IMR-90 (cell line): Measurements from ENCODE around the gene CALHM3. TPM values are rescaled to one million over a fixed set of nuclear protein-coding genes. Genes with fewer than 3 reads are reported as not detected.

Experiments used
- ATAC-seq: fragments of 200-7000 bp; cut with Tn5 transposase; 2 replicates; pipeline ENCODE4 v1.9.1; 2020; ENCODE audit warnings: low read depth, mild to moderate bottlenecking, moderate library complexity
- BruUV-seq: library from RNA; stranded (reverse); fragments of 400-500 nt; replicated peaks from 2 replicates; lab custom pipeline; 2021; lab: Mats Ljungman, UMichigan
- CTCF ChIA-PET: fragments of 300-600 bp; formaldehyde crosslinking; extraction: SDS; loops from one replicate; lab custom pipeline; 2021; ENCODE audit warnings: antibody characterized with exemption; lab: Yijun Ruan, JAX
- POLR2A ChIA-PET: fragments of 300-600 bp; sonication (Branson Sonifier 250); formaldehyde crosslinking; loops from one replicate; lab custom pipeline; 2022; ENCODE audit warnings: antibody characterized with exemption; ENCODE audit not compliant: unreplicated experiment; lab: Charles Lee
- DNase-seq: peaks from one replicate; pipeline ENCODE4 v3.0.0; 2013
- H2AFZ ChIP-seq: replicated peaks from 2 replicates; pipeline ENCODE3; 2013; ENCODE audit warnings: low read length, mild to moderate bottlenecking; ENCODE audit not compliant: poor library complexity
- H2AK5ac ChIP-seq: 2 replicates; pipeline ENCODE4 v1.6.1; 2013; ENCODE audit warnings: low read depth, low read length, inconsistent platforms
- H2AK9ac ChIP-seq: replicated peaks from 2 replicates; pipeline ENCODE3; 2013; ENCODE audit warnings: mild to moderate bottlenecking, low read depth, low read length, moderate library complexity; ENCODE audit not compliant: poor library complexity
- H2BK120ac ChIP-seq: 2 replicates; pipeline ENCODE4 v1.6.1; 2013; ENCODE audit warnings: low read depth, low read length, inconsistent platforms
- H2BK15ac ChIP-seq: 3 replicates; pipeline ENCODE4 v1.6.1; 2013; ENCODE audit warnings: low read depth, low read length, inconsistent platforms
- H2BK20ac ChIP-seq: 2 replicates; pipeline ENCODE4 v1.6.1; 2013; ENCODE audit warnings: low read depth, mild to moderate bottlenecking, inconsistent platforms, low read length, moderate library complexity
- H2BK5ac ChIP-seq: 2 replicates; pipeline ENCODE4 v1.6.1; 2013; ENCODE audit warnings: mild to moderate bottlenecking, low read depth, low read length, inconsistent platforms; ENCODE audit not compliant: poor library complexity, severe bottlenecking
- H3K14ac ChIP-seq: replicated peaks from 2 replicates; pipeline ENCODE4 v1.6.1; 2013; ENCODE audit warnings: low read depth, low read length, inconsistent platforms
- H3K18ac ChIP-seq: 2 replicates; pipeline ENCODE4 v1.6.1; 2013; ENCODE audit warnings: low read depth, low read length, control low read depth
- H3K23ac ChIP-seq: 2 replicates; pipeline ENCODE4 v1.6.1; 2013; ENCODE audit warnings: low read depth, low read length, inconsistent platforms
- H3K27ac ChIP-seq: 2 replicates; pipeline ENCODE4 v1.5.1; 2013; ENCODE audit warnings: mild to moderate bottlenecking, control low read depth, low read length; ENCODE audit not compliant: insufficient read depth
- H3K27me3 ChIP-seq: 2 replicates; pipeline ENCODE4 v1.6.1; 2013; ENCODE audit warnings: low read length; ENCODE audit not compliant: control insufficient read depth, insufficient read depth
- H3K36me3 ChIP-seq: 2 replicates; pipeline ENCODE4 v1.6.1; 2013; ENCODE audit warnings: low read length, mixed read lengths; ENCODE audit not compliant: control insufficient read depth, insufficient read depth
- H3K4ac ChIP-seq: 2 replicates; pipeline ENCODE4 v1.6.1; 2013; ENCODE audit warnings: low read depth, low read length, inconsistent platforms
- H3K4me1 ChIP-seq: 2 replicates; pipeline ENCODE4 v1.6.1; 2013; ENCODE audit warnings: low read length, mixed read lengths; ENCODE audit not compliant: control insufficient read depth, insufficient read depth
- H3K4me2 ChIP-seq: 2 replicates; pipeline ENCODE4 v1.6.1; 2013; ENCODE audit warnings: low read depth, mild to moderate bottlenecking, control low read depth, low read length, moderate library complexity
- H3K4me3 ChIP-seq: 2 replicates; pipeline ENCODE4 v1.5.1; 2013; ENCODE audit warnings: low read depth, mild to moderate bottlenecking, control low read depth, low read length, moderate library complexity; ENCODE audit not compliant: insufficient read depth
- H3K56ac ChIP-seq: 2 replicates; pipeline ENCODE4 v1.6.1; 2013; ENCODE audit warnings: low read length, inconsistent platforms; ENCODE audit not compliant: insufficient read depth; ENCODE audit errors: extremely low read depth
- H3K79me1 ChIP-seq, 2 experiments: 2 replicates each; pipeline ENCODE4 v1.6.1; 2013; ENCODE audit warnings: low read length in 2 of 2, inconsistent platforms in 1 of 2, low read depth in 1 of 2
- H3K9ac ChIP-seq: 2 replicates; pipeline ENCODE4 v1.6.1; 2013; ENCODE audit warnings: low read depth, low read length, control low read depth
- H3K9me1 ChIP-seq: 2 replicates; pipeline ENCODE4 v1.6.1; 2013; ENCODE audit warnings: low read length, inconsistent platforms; ENCODE audit not compliant: insufficient read depth
- H3K9me3 ChIP-seq: 2 replicates; pipeline ENCODE4 v1.6.1; 2013; ENCODE audit warnings: low read length; ENCODE audit not compliant: control insufficient read depth, insufficient read depth
- H4K20me1 ChIP-seq: 2 replicates; pipeline ENCODE4 v1.6.1; 2013; ENCODE audit warnings: low read length, inconsistent platforms; ENCODE audit not compliant: insufficient read depth
- H4K5ac ChIP-seq: 2 replicates; pipeline ENCODE4 v1.6.1; 2013; ENCODE audit warnings: mild to moderate bottlenecking, low read depth, low read length, control low read depth
- H4K8ac ChIP-seq, 2 experiments: 2 replicates each; pipeline ENCODE4 v1.6.1; 2013; ENCODE audit warnings: low read depth in 2 of 2, low read length in 2 of 2, control low read depth in 1 of 2, inconsistent platforms in 1 of 2
- H4K91ac ChIP-seq: 2 replicates; pipeline ENCODE4 v1.6.1; 2013; ENCODE audit warnings: low read depth, low read length, inconsistent platforms; ENCODE audit not compliant: insufficient read depth
- CTCF ChIP-seq: conservative IDR thresholded peaks from 2 replicates; pipeline ENCODE4 v1.5.1; 2012; ENCODE audit warnings: mild to moderate bottlenecking, low read depth, low read length, improper control_type of control experiment
- ELK1 ChIP-seq: fragments of 150-350 bp; IDR thresholded peaks from 2 replicates; pipeline ENCODE4 v1.6.1; 2016; ENCODE audit warnings: low read depth, mild to moderate bottlenecking, low read length, moderate library complexity, borderline replicate concordance
- MAZ ChIP-seq: IDR thresholded peaks from 2 replicates; pipeline ENCODE4 v1.6.1; 2012; ENCODE audit warnings: low read depth, mild to moderate bottlenecking, low read length, improper control_type of control experiment, moderate library complexity, borderline replicate concordance
- NFE2L2 ChIP-seq: fragments of 150-350 bp; IDR thresholded peaks from 2 replicates; pipeline ENCODE4 v1.6.1; 2016; ENCODE audit warnings: low read depth, mild to moderate bottlenecking, low read length
- RAD21 ChIP-seq: IDR thresholded peaks from 2 replicates; pipeline ENCODE4 v1.6.1; 2012; ENCODE audit warnings: low read length, improper control_type of control experiment
- RCOR1 ChIP-seq: IDR thresholded peaks from 2 replicates; pipeline ENCODE4 v1.6.1; 2012; ENCODE audit warnings: mild to moderate bottlenecking, low read length, improper control_type of control experiment; ENCODE audit not compliant: insufficient replicate concordance
- WGBS, 2 experiments: methylation state at CpG; one replicate each; pipeline versions ENCODE4 v1.1.5 to v1.1.7; 2013; ENCODE audit warnings: missing lambda C conversion rate in 2 of 2; ENCODE audit not compliant: insufficient read length in 1 of 2; ENCODE audit errors: extremely low coverage in 2 of 2; 5-methylcytosine and 5-hydroxymethylcytosine counted together
- dilution Hi-C: fragments of 300-500 bp; cut with HindIII; formaldehyde crosslinking; loops from one replicate; pipeline ENCODE4 v1.14.3; 2018; ENCODE audit warnings: low sequenced_read_pairs; ENCODE audit not compliant: unreplicated experiment
- in situ Hi-C: fragments of 300-500 bp; cut with MboI; formaldehyde crosslinking; loops from 3 replicates; pipeline ENCODE4 v1.14.3; 2019; ENCODE audit warnings: low sequenced_read_pairs, inconsistent platforms, mixed read lengths
- intact Hi-C: fragments of 100-400 bp; cut with micrococcal nuclease; formaldehyde crosslinking; loops from 2 replicates; pipeline ENCODE4 v1.10.0; 2022
- polyA plus RNA-seq, 3 experiments: library from polyadenylated mRNA; depleted of rRNA; stranded (reverse); fragments of >200 nt; gene quantifications; 2 replicates each; pipeline ENCODE4 v1.2.3, GENCODE V29; 2012; ENCODE audit warnings: low replicate concordance in 1 of 3
- total RNA-seq: library from RNA; depleted of rRNA; stranded (reverse); fragments of >200 nt; gene quantifications from 2 replicates; pipeline ENCODE4 v1.2.3, GENCODE V29; 2012
- TF ChIP-seq, protein P1 (sequence below): fragments of 150-350 bp; IDR thresholded peaks from 2 replicates; pipeline ENCODE4 v1.6.1; 2017; ENCODE audit warnings: mild to moderate bottlenecking, antibody characterized with exemption, low read length, low read depth

Gene CALHM3
- total and polyA plus RNA-seq, 2 of the 4 experiments (the other 2 are of a cell fraction), result not detected

- no peak overlapping the region for H2AFZ ChIP-seq
- no peak overlapping the region for H3K27ac ChIP-seq
- ATAC-seq (no peak), DNase-seq (no peak)
- no peak overlapping the region for H3K14ac ChIP-seq
- H2BK20ac ChIP-seq, result no peak overlapping the region
- H2AK9ac ChIP-seq, result no peak overlapping the region
- peaks cover 8 to 11% of the 10 kb centered on the region in 2 experiments; a peak in 3 of 4 replicates for H3K79me1 ChIP-seq
- H3K9me1 ChIP-seq, result no peaks in the 10 kb centered on the region
- H2AK5ac ChIP-seq, result no peak overlapping the region
- TF ChIP-seq ELK1 (no peak), RAD21 (no peak), RCOR1 (no peak), CTCF (no peak), NFE2L2 (no peak), MAZ (no peak)
- TF ChIP-seq, protein P1, sequence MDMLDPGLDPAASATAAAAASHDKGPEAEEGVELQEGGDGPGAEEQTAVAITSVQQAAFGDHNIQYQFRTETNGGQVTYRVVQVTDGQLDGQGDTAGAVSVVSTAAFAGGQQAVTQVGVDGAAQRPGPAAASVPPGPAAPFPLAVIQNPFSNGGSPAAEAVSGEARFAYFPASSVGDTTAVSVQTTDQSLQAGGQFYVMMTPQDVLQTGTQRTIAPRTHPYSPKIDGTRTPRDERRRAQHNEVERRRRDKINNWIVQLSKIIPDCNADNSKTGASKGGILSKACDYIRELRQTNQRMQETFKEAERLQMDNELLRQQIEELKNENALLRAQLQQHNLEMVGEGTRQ, result no peak
- BruUV-seq, result no TSS peak
- ChIA-PET POLR2A (no interaction called here), CTCF (no interaction called here)
- intact Hi-C loops, result no loop called here
- H3K9ac ChIP-seq, result no peak overlapping the region
- no peak overlapping the region for H3K4me2 ChIP-seq
- H3K18ac ChIP-seq, result no peak overlapping the region
- no peaks in the 10 kb centered on the region for H3K9me3 ChIP-seq
- H2BK5ac ChIP-seq, result no peak overlapping the region
- WGBS, 2 experiments, result 100% methylated on average over 2 of the region's 5 CpGs; no CpG with 5 or more reads in 1 of the 2 experiments
- no peak overlapping the region for H3K56ac ChIP-seq
- H3K4me1 ChIP-seq, result no peaks in the 10 kb centered on the region
- in situ Hi-C loops, result no loop called here
- H3K27me3 ChIP-seq, result no peaks in the 10 kb centered on the region
- no peak overlapping the region for H4K5ac ChIP-seq
- peaks cover 44% of the 10 kb centered on the region for H3K36me3 ChIP-seq
- no peak overlapping the region for H3K23ac ChIP-seq
- no peak overlapping the region for H2BK15ac ChIP-seq
- no peak overlapping the region for H3K4ac ChIP-seq
- H4K20me1 ChIP-seq, result no peaks in the 10 kb centered on the region
- H4K91ac ChIP-seq, result no peak overlapping the region
- no peak overlapping the region for H4K8ac ChIP-seq
- no peak overlapping the region for H3K4me3 ChIP-seq
- dilution Hi-C loops, result no loop called here
- no peak overlapping the region for H2BK120ac ChIP-seq
These were observed 49.4 kb downstream of the CALHM3 start for GRCh38 chr10:103429647-103430046.
